ENCODE data around the gene STX19. TPM values are rescaled to one million over a fixed set of nuclear protein-coding genes. Genes with fewer than 3 reads are reported as not detected.

Gene STX19
- total RNA-seq, 4 donors from 2014 or later = 7.0 to 13.0 (median 10.3) TPM; not detected in 1

GRCh38 chr3:94066506-94067500 lies 38.4 kb upstream of the STX19 start:
- Histone ChIP-seq H3K36me3 (peaks cover 0 to 16% (median 0%) of the 10 kb centered on the region in 3 donors), H3K9me3 (no peaks in the 10 kb centered on the region), H3K27me3 (no peaks in the 10 kb centered on the region), H3K27ac (no peak overlapping the region), H3K4me1 (peaks cover 0 to 24% (median 7%) of the 10 kb centered on the region in 4 donors), H3K4me3 (no peak overlapping the region)
- no peak for DNase-seq
- TF ChIP-seq POLR2A (IDR thresholded peaks at IDR 0.05) (no peak), CTCF (IDR thresholded peaks at IDR 0.05) (no peak)

GRCh38 chr3:94065819-94066480 lies 37.6 kb upstream of the STX19 start:
- Histone ChIP-seq H3K4me3 (no peak overlapping the region), H3K4me1 (peaks cover 0 to 24% (median 7%) of the 10 kb centered on the region in 4 donors), H3K27me3 (no peaks in the 10 kb centered on the region), H3K9me3 (no peaks in the 10 kb centered on the region), H3K36me3 (peaks cover 0 to 12% (median 0%) of the 10 kb centered on the region in 3 donors), H3K27ac (no peak overlapping the region)
- TF ChIP-seq POLR2A (IDR thresholded peaks at IDR 0.05) (no peak), CTCF (IDR thresholded peaks at IDR 0.05) (no peak)
- no peak for DNase-seq

- H3K27ac ChIP-seq = no peak overlapping the region
- H3K9me3 ChIP-seq = no peaks in the 10 kb centered on the region
- H3K36me3 ChIP-seq = peaks cover 0 to 15% (median 0%) of the 10 kb centered on the region in 3 donors
- no peak overlapping the region for H3K4me3 ChIP-seq
- TF ChIP-seq CTCF (IDR thresholded peaks at IDR 0.05) (no peak), POLR2A (IDR thresholded peaks at IDR 0.05) (no peak)
- peaks cover 0 to 24% (median 7%) of the 10 kb centered on the region in 4 donors for H3K4me1 ChIP-seq
- DNase-seq = no peak
- H3K27me3 ChIP-seq = no peaks in the 10 kb centered on the region
Measured at GRCh38 chr3:94065122-94065521, 36.7 kb upstream of the STX19 start.

GRCh38 chr3:94064243-94064860 lies 36.0 kb upstream of the STX19 start:
- Histone ChIP-seq H3K9me3 (no peaks in the 10 kb centered on the region), H3K27ac (no peak overlapping the region), H3K4me3 (peak overlapping the region in 1 of 4 donors; percentile 79), H3K36me3 (peaks cover 0 to 17% (median 0%) of the 10 kb centered on the region in 3 donors), H3K4me1 (peaks cover 0 to 24% (median 7%) of the 10 kb centered on the region in 4 donors), H3K27me3 (no peaks in the 10 kb centered on the region)
- TF ChIP-seq CTCF (IDR thresholded peaks at IDR 0.05) (no peak), POLR2A (IDR thresholded peaks at IDR 0.05) (no peak)
- DNase-seq = no peak

- TF ChIP-seq CTCF (IDR thresholded peaks at IDR 0.05) (no peak), POLR2A (IDR thresholded peaks at IDR 0.05) (no peak)
- Histone ChIP-seq H3K36me3 (peaks cover 0 to 17% (median 0%) of the 10 kb centered on the region in 3 donors), H3K4me3 (peak overlapping the region; percentile 62 to 88 (median 74)), H3K27ac (peak overlapping the region; percentile 91 to 97 (median 94)), H3K9me3 (no peaks in the 10 kb centered on the region), H3K27me3 (no peaks in the 10 kb centered on the region), H3K4me1 (peaks cover 0 to 24% (median 7%) of the 10 kb centered on the region in 4 donors)
- no peak for DNase-seq
Measured at GRCh38 chr3:94063496-94064119, 35.2 kb upstream of the STX19 start.

All from Peyer's patch (tissue), 4 donors.